Spinal cord (tissue), 10 donors: ENCODE results near the gene MLXIPL. TPM values are rescaled to one million over a fixed set of nuclear protein-coding genes. Genes with fewer than 3 reads are reported as not detected.
A peak's percentile ranks its signal among the peaks of the same experiment; 100 is the strongest.

ENCODE experiments used
- DNase-seq, 6 donors: peaks; one replicate each; pipeline versions ENCODE4 v3.0.0 to v3.0.0-alpha.2; 2013 to 2015; ENCODE audit warnings: low spot score in 6 of 6, low read depth in 4 of 6
- H3K27ac ChIP-seq: one replicate; pipeline ENCODE4 v1.5.1; 2013; ENCODE audit warnings: low read depth, low read length, control low read depth
- H3K27me3 ChIP-seq: one replicate; pipeline ENCODE4 v1.6.1; 2013; ENCODE audit warnings: low read length; ENCODE audit not compliant: control insufficient read depth, insufficient read depth
- H3K36me3 ChIP-seq: one replicate; pipeline ENCODE4 v1.6.1; 2013; ENCODE audit warnings: low read length; ENCODE audit not compliant: control insufficient read depth, insufficient read depth
- H3K4me1 ChIP-seq: one replicate; pipeline ENCODE4 v1.6.1; 2013; ENCODE audit warnings: low read length; ENCODE audit not compliant: control insufficient read depth, insufficient read depth
- H3K4me3 ChIP-seq: one replicate; pipeline ENCODE4 v1.5.1; 2013; ENCODE audit warnings: low read depth, low read length, control low read depth
- H3K9me3 ChIP-seq: one replicate; pipeline ENCODE4 v1.6.1; 2013; ENCODE audit warnings: low read length; ENCODE audit not compliant: control insufficient read depth, insufficient read depth
- WGBS: methylation state at CpG from one replicate; pipeline ENCODE4 v1.1.5; 2013; ENCODE audit warnings: missing lambda C conversion rate; ENCODE audit not compliant: insufficient coverage; 5-methylcytosine and 5-hydroxymethylcytosine counted together
- long read RNA-seq, 4 donors: transcript quantifications; one replicate each; lab custom pipeline, GENCODE V29; 2026
- polyA plus RNA-seq, 2 donors: library from polyadenylated mRNA; unstranded; fragments of 120-200 nt; gene quantifications; one replicate each; pipeline ENCODE4 v1.2.1, GENCODE V29; 2013; ENCODE audit not compliant: insufficient read length in 2 of 2
- total RNA-seq, 2 donors: library from RNA; depleted of rRNA in 1 of 2; stranded (reverse); fragments of 120-200 nt in 1 of 2; fragments of >200 nt in 1 of 2; gene quantifications; one replicate each; pipeline versions ENCODE4 v1.2.3 to v1.2.4, GENCODE V29; 2013 to 2014
- donor health status: healthy.

Gene MLXIPL, protein sequence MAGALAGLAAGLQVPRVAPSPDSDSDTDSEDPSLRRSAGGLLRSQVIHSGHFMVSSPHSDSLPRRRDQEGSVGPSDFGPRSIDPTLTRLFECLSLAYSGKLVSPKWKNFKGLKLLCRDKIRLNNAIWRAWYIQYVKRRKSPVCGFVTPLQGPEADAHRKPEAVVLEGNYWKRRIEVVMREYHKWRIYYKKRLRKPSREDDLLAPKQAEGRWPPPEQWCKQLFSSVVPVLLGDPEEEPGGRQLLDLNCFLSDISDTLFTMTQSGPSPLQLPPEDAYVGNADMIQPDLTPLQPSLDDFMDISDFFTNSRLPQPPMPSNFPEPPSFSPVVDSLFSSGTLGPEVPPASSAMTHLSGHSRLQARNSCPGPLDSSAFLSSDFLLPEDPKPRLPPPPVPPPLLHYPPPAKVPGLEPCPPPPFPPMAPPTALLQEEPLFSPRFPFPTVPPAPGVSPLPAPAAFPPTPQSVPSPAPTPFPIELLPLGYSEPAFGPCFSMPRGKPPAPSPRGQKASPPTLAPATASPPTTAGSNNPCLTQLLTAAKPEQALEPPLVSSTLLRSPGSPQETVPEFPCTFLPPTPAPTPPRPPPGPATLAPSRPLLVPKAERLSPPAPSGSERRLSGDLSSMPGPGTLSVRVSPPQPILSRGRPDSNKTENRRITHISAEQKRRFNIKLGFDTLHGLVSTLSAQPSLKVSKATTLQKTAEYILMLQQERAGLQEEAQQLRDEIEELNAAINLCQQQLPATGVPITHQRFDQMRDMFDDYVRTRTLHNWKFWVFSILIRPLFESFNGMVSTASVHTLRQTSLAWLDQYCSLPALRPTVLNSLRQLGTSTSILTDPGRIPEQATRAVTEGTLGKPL
- total RNA-seq (1 to 10 TPM in 1 of 2 donors, under 1 TPM in 1; 0.55 to 1.5 TPM), polyA plus RNA-seq (1 to 10 TPM; 2.9 to 4.4 TPM)
- long read RNA-seq, donor 1, result 0 reads
- long read RNA-seq, donor 2, result 0 reads
- long read RNA-seq, donor 3, result 0 reads
- long read RNA-seq, donor 4, partial matches to known transcripts, result 145 of 210 reads
- long read RNA-seq, donor 4, other reads (novel, unspliced or antisense), result 65 of 210 reads

GRCh38 chr7:73623798-73624668, at the start of gene MLXIPL:
Gene MLXIPL, minus strand, starts transcription at chr7:73624522. Its CDS starts 30 bp downstream, at chr7:73624492.
- H3K4me3 ChIP-seq, result peak within 1 kb of the TSS; percentile 12
- no peaks in the 10 kb centered on the region for H3K9me3 ChIP-seq
- peaks cover 53% of the 10 kb centered on the region for H3K27me3 ChIP-seq
- under 1% methylated on average over 73 of the region's 80 CpGs for WGBS
- no peaks in the 10 kb centered on the region for H3K36me3 ChIP-seq
- peak in 5 of 6 donors; percentile 15 to 85 (median 26) for DNase-seq
- H3K4me1 ChIP-seq, result peaks cover 20% of the 10 kb centered on the region
- no peak within 1 kb of the TSS for H3K27ac ChIP-seq

DNA sequence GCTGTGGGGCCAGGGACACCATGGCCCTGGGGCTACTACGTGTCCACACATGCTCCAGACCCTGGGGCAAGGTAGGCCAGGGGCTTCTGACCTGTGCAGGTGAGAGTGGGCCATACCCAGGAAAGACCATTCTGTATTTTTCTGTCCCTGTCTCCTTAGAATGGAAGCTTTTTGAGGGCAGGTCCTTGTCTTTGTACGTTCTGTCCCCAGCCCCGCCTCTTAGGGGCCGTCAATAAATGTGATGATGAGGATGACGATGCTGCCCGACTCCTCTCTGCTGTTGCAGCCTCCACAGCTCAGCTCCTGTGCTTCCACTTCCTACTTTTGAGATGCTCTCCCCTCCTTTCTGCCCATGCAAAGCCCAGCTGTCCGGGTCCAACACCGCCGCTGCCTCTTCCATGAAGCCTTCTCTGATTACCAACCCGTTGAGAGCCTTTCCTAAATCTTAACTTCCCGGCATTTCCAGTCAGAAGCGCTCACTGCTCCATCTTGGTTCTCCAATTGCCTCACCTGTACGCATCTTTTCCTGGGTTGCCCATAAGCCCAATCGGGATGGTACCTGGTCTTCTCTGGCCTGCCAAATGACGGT, 47.6 kb upstream of the MLXIPL start:
- WGBS, result 95% methylated on average over 10 of the region's 15 CpGs

GRCh38 chr7:73671322-73671661, 47.0 kb upstream of the MLXIPL start:
- Histone ChIP-seq H3K9me3 (no peaks in the 10 kb centered on the region), H3K36me3 (peaks cover 36% of the 10 kb centered on the region), H3K4me3 (no peak overlapping the region), H3K4me1 (peaks cover 30% of the 10 kb centered on the region), H3K27ac (no peak overlapping the region), H3K27me3 (no peaks in the 10 kb centered on the region)
- no peak for DNase-seq
- WGBS, result 29% methylated on average over 5 of the region's 12 CpGs

More for the DNA sequence above, 47.6 kb upstream of the MLXIPL start:
- no peak overlapping the region for H3K27ac ChIP-seq
- H3K36me3 ChIP-seq, result peaks cover 36% of the 10 kb centered on the region
- no peak overlapping the region for H3K4me3 ChIP-seq
- H3K27me3 ChIP-seq, result no peaks in the 10 kb centered on the region
- H3K9me3 ChIP-seq, result no peaks in the 10 kb centered on the region
- no peak for DNase-seq
- peaks cover 30% of the 10 kb centered on the region for H3K4me1 ChIP-seq

DNA sequence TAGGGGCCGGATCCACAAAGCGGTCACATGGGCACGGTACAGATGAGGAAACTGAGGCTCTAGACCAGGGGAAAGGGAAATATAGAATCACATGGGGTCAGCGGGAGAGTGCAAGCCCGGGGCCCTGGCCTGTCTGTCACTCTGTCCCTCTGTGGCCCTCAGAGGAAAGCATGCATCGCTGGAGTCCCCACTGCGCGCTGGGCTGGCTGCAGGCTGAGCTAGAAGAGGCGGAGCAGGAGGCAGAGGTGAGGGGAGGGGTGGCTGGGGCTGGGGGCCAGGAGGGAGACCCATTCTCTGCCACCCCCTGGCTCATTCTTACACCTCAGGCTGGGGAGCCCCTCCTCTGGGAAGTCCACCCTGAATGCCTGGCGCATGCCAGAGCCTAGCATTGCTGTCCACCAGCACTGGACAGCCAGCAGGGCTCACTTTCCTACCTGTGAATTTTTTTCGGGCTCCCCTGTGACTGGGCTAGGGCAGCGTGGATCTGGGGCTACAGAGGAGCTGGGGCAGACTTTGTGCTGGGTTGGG, 45.6 kb upstream of the MLXIPL start:
- 83% methylated on average over 10 of the region's 12 CpGs for WGBS
- Histone ChIP-seq H3K9me3 (no peaks in the 10 kb centered on the region), H3K36me3 (peaks cover 32% of the 10 kb centered on the region), H3K4me1 (peaks cover 30% of the 10 kb centered on the region), H3K27me3 (no peaks in the 10 kb centered on the region), H3K27ac (no peak overlapping the region), H3K4me3 (no peak overlapping the region)
- DNase-seq, result no peak

DNA sequence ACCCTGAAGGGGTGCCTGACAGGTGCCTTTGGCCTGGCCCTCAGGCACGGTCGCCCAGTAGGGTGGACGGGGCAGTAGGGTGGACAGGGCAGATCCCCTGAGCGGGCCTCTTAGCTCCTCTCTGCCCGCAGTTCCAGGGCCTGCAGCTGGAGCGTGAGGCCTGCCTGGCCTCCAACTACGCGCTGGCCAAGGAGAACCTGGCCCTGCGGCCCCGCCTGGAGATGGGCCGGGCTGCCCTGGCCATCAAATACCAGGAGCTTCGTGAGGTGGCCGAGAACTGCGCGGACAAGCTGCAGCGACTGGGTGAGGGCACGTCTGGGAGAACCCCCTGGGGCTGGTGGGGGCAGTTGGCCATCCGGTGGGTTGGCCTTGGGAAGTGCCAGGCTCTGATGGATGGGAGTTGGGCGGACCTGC, 45.0 kb upstream of the MLXIPL start:
- H3K4me3 ChIP-seq, result peak overlapping the region; percentile 71
- H3K4me1 ChIP-seq, result peaks cover 30% of the 10 kb centered on the region
- no peaks in the 10 kb centered on the region for H3K27me3 ChIP-seq
- WGBS, result 63% methylated on average over 19 of the region's 19 CpGs
- no peak for DNase-seq
- H3K27ac ChIP-seq, result no peak overlapping the region
- H3K36me3 ChIP-seq, result peaks cover 32% of the 10 kb centered on the region
- H3K9me3 ChIP-seq, result no peaks in the 10 kb centered on the region

- 0% methylated on average over 2 of the region's 5 CpGs for WGBS
- H3K9me3 ChIP-seq, result no peaks in the 10 kb centered on the region
- H3K27me3 ChIP-seq, result no peaks in the 10 kb centered on the region
- DNase-seq, result no peak
- peak overlapping the region; percentile 71 for H3K4me3 ChIP-seq
- H3K4me1 ChIP-seq, result peaks cover 30% of the 10 kb centered on the region
- H3K36me3 ChIP-seq, result peaks cover 32% of the 10 kb centered on the region
- no peak overlapping the region for H3K27ac ChIP-seq
Measured at GRCh38 chr7:73668886-73669230, 44.5 kb upstream of the MLXIPL start.

DNA sequence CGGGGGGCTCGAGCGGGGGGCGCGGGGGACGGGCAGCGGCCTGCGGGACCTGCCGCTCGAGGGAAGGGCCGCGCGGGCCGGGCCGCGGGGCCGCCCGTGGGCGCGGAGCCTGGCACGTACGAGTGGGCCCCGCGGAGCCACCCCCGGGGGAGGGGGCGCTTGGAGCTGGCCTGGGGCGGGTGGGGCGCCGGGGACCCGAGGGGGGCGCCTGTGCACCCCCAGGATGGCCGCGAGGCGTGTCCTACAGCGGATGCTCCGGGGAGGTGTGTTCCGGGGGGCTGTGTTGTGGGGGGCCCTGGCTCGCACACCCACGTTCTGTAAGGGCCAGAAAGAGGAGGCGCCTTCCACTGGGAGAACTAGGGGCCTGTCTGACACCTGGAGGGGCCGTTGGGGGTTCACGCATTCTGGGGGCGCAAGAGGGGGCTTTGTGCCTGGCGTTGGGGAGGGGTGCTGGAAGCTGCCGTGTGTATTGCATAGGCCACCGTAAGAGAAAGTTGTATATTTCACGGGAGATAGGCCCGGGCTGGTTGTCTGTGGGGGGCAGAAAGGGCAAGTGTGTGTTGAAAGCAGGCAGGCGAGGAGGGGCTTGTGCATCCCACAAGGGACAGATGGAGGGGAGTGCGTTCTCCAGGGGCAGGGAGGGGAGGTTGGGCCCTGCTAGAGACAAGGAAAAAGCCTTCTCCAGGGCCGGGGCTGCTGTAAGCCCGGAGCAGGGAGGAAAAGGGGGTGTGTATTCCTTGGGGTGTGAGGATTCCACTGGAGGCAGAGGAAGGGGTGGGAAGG, 44.0 kb upstream of the MLXIPL start:
- Histone ChIP-seq H3K27ac (peak overlapping the region; percentile 15), H3K27me3 (no peaks in the 10 kb centered on the region)

DNA sequence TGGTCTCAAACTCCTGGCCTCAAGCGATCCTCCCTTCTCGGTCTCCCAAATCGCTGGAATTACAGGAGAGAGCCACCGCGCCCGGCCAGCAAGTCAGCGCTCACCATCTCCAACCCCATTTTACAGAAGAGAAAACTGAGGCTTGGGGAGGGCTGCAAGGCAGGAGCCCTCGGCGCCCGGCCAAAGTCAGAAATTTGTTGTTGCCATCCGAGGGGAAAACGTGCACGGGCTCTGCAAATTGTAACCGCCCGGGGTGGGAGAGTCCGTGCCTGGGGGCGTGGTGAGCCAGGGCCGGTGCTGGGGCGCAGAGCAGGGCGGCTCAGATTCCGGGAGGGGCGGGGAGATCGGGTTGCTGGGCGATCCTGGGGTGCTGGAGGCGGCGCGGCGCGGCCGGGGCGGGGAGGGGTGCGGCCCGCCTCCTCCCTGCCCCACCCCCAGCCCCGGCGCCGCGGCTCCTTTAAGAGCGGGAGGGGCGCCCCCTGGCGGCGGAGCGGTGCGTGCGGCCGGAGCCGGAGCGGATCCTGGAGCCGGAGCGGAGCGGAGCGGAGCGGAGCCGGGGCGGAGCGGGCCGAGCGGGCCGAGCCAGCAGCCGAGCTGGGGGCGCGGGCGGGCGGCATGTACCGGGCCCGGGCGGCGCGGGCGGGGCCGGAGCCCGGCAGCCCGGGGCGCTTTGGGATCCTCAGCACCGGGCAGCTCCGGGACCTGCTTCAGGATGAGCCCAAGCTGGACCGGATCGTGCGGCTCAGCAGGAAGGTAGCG, 43.2 kb upstream of the MLXIPL start, which contains the start of gene VPS37D:
Gene VPS37D, plus strand, starts transcription at position 488 of the 759 bp plus-strand sequence. Its CDS starts 128 bp downstream, at position 616.
- DNase-seq, result peak; percentile 60 to 97 (median 85)
- WGBS, result 2% methylated on average over 79 of the region's 79 CpGs
- Histone ChIP-seq H3K9me3 (peaks cover 1% of the 10 kb centered on the region), H3K4me1 (peaks cover 30% of the 10 kb centered on the region), H3K4me3 (peak within 1 kb of the TSS; percentile 71), H3K27me3 (no peaks in the 10 kb centered on the region), H3K27ac (peak within 1 kb of the TSS; percentile 15), H3K36me3 (peaks cover 32% of the 10 kb centered on the region)

More for the DNA sequence above, 44.0 kb upstream of the MLXIPL start:
- Histone ChIP-seq H3K36me3 (peaks cover 32% of the 10 kb centered on the region), H3K9me3 (peaks cover under 1% of the 10 kb centered on the region), H3K4me3 (peak overlapping the region; percentile 71), H3K4me1 (peaks cover 30% of the 10 kb centered on the region)
- under 1% methylated on average over 52 of the region's 52 CpGs for WGBS
- peak in 3 of 6 donors; percentile 7 to 74 (median 70) for DNase-seq
